G401 (cell line): Measurements from ENCODE around the gene TSPEAR. TPM values are rescaled to one million over a fixed set of nuclear protein-coding genes. Genes with fewer than 3 reads are reported as not detected.

Experiments used
- DNase-seq: peaks from one replicate; pipeline ENCODE4 v3.0.0-alpha.2; 2015; ENCODE audit warnings: low spot score
- in situ Hi-C: cut with HindIII; loops from 2 replicates; pipeline ENCODE4 v1.10.0; 2016; ENCODE audit warnings: low sequenced_read_pairs, mixed read lengths
- total RNA-seq: library from RNA; depleted of rRNA; stranded (reverse); fragments of >200 nt; shearing (Covaris generic); gene quantifications from 2 replicates; pipeline ENCODE4 v1.2.3, GENCODE V29; 2014

Gene TSPEAR
- total RNA-seq, 1 experiment from 2014 or later: not detected

GRCh38 chr21:44724926-44725325 lies 13.6 kb upstream of the TSPEAR start:
- no peak for DNase-seq
- in situ Hi-C loops: no loop called here

GRCh38 chr21:44724196-44724595 lies 12.8 kb upstream of the TSPEAR start:
- no peak for DNase-seq
- in situ Hi-C loops: no loop called here

DNA sequence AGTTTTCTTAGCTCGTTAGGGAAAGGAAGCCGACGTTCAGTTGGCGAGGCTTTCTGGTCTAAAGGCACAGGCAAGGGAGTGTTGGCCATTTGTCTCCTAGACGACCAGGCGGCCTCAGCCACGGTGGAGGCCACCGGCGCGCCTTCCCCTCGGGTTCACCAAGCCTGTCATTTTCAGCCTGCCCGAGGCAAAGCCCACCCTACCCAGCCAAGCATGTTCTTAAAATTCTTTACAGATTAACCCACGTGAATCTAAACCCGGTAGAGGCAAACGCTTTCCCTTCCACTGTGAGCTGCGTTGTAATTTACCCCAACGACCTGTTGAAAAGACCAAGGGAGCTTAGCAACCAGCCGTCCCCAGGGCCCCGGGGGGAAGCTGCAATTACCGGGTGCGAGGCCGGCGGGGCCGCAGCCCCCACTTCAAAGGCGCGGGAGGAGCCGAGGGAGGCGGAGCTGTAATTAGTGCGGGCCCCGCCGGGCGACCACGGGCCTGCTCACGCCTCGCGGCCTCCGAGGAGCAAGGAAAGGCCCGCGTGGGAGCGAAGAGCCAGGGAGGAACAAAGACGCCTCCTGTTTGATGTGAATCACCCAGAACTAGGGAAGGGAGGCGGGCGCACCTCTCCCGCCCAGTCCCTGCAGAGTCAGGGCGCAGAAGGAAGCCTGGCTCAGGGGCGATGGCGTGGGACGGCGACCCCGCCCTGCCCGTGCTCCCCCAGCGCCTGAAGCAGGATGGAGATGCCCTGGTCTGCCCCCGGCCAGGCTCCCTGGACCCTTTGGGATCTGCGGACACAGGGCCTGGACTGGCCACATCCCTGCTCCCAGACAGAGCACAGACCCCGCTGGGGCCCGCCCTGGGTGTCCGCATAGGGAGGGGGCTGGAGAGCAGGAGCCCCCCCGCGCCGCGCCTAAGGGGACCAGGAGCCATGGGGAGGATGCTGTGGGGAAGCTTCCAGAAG lies 12.1 kb upstream of the TSPEAR start:
- in situ Hi-C loops: no loop called here
- DNase-seq: no peak

- in situ Hi-C loops: no loop called here
- no peak for DNase-seq
Observed at GRCh38 chr21:44722731-44723130, 11.4 kb upstream of the TSPEAR start.

- in situ Hi-C loops: no loop called here
- DNase-seq: no peak
Observed at GRCh38 chr21:44720170-44720569, 8.8 kb upstream of the TSPEAR start.

DNA sequence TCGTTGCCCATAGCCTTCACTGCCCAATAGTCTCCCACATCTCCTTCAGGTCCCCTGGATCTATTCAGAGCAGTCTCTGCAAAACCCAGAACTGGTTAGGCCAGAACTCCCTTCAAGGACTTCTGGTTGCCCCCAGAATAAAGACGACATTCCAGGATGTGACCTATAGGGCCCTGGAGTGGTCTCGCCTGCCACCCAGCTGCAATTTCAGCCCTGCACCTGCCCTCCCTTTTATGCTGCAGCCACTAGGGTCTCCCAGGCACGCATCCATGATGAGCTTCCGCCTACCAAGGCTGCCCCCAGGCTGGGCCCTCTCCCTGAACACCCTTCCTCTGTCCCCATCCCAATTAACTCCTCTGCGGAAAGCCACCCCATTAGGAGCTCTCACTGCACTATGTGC lies 7.2 kb upstream of the TSPEAR start:
- in situ Hi-C loops: no loop called here
- no peak for DNase-seq

GRCh38 chr21:44718093-44718492 lies 6.7 kb upstream of the TSPEAR start:
- in situ Hi-C loops: no loop called here

GRCh38 chr21:44716984-44717383 lies 5.6 kb upstream of the TSPEAR start:
- in situ Hi-C loops: no loop called here
- DNase-seq: no peak

More at GRCh38 chr21:44718093-44718492, 6.7 kb upstream of the TSPEAR start:
- no peak for DNase-seq

- in situ Hi-C loops: no loop called here
- no peak for DNase-seq
Observed at GRCh38 chr21:44714905-44715304, 3.5 kb upstream of the TSPEAR start.

DNA sequence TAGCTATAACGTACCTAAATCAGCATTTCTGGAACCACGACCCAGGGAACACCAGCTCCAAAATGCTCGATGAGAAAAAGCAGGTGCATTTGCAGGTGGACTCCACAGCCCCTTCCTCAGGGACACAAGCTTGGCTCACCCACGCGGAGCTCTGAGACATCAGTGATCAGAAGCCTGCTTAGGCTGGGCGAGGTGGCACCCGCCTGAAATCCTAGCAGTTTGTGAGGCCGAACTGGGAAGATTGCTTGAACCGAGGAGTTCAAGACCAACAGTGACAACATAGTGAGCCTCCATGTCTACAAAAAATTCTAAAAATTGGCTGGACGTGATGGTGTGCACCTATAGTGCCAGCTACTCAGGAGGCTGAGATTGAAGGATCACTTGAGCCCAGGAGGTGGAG lies 2.5 kb upstream of the TSPEAR start:
- no peak for DNase-seq
- in situ Hi-C loops: no loop called here

- DNase-seq: no peak
- in situ Hi-C loops: no loop called here
Observed at GRCh38 chr21:44713130-44713529, 1.8 kb upstream of the TSPEAR start.

DNA sequence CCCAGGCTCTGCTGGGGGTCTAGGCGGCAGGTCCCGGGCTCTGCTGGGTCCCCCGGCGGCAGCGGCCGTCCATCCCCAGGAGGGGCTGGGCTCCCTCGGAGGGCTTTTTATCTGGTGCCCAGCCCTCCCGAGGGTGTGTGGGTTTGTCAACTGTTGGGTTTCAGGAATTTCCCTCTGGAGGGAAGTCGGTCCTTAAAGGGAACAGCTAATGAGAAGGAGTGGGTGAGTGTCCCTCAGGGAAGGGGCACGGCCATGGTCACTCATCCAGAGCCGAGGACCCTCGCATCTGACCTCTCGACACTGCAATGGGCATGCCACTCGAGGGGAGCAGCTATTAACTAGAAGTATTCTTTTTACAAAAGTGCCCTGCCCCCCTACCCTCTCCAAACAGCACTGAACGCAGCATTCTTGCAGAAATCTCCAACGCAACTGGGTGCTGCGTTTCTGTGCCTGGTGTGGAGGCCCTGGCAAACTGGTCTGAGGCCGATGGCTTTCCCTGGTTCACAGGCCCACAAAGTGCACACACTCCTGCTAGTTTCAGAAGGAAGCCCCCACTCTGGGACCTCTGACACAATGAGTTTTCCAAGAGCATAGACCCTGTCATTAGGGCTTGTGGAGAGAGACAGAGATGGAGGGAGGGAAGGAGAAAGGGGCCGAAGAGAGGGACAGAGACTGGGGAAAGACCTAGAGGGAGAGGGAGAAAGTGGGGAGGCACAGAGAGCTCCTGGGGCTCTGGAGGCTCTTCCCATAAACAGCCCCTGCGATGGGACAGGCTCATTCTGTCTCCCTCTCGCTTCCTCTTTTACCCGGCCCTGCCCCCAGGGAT lies 1.0 kb upstream of the TSPEAR start:
- in situ Hi-C loops: no loop called here
- DNase-seq: no peak

DNA sequence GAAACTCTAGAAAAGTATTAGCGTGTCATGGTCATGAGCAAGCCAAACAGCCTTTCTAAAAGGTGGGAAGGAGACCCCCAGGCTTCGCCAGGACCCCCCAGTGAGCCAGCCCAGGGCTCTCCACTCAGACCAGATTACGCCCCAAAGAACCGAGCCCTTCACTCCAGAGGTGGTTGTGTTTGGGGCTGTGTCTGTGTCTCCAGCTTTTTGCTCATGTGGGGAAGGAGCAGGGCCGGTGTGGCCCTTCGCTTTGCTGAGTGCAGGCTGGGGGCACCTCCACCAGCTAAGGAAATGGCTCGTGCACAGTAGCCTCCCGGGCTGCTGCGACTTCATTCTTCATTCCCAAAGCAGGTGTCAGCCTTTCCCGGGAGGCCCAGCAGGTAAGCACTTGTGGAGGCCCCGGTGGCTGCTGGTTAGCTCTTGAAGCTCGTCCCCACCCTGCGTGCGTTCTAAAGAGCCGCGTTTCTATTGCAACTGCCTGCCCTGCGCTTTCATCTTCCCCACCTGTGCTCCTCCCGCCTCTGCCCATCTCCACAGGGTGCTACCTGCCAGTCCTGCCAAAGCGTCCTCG lies 531 bp downstream of the TSPEAR start:
- in situ Hi-C loops: no loop called here
- no peak for DNase-seq

DNA sequence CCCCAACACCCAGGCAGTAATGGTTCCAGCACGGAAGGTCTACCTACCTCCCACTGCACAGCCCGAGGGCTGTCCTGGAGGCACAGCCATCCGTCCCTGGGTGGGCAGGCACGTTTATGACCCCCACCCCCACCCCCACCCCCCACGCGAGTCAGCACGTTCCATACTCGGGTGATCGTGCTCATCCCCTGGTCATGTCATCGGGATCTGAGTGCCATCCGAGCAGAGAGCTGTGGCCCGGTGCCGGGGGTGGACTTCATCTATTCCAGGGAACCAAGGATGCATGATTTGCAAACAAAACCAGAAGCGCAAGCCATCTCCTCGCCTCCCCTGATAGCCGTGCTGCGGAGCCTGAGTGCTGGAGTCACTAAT lies 1.1 kb downstream of the TSPEAR start:
- in situ Hi-C loops: no loop called here
- DNase-seq: no peak

DNA sequence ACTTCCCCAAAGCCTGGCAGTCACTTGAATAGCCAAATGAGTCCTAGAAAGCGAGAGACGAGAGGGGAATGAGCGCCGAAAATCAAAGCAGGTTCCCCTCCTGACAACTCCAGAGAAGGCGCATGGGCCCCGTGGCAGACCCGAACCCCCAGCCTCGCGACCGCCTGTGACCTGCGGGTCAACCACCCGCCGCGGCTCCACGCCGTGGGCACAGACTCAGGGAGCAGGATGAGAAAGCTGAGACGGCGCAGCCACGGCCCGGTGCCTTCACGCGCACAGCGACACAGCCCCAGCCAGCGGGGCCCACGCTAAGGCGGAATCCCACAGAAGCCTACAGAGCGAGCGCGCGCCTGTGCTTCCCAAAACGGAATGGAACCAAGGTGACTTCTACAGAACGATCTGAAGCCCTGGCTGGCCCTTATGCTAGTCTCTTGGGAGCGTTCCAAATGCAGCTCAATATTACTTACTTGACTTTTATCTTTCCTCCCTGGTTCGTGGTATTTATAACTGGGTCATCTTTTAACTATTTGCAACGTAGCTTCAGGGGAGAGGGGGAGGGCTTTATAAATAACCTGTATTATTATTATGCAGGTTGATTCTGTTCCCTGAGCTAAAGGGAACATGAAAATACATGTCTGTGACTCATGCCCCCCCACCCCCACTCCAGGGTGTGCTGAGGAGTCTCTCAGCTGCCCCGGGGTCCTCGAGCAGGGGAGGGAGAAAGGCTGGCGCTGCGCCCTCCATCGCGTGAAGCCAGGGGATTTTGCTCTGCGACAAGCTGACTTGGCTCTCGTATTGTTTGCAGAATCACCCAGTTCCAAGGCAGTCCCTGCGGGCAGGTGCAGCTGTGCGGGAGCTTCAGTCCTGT lies 1.7 kb downstream of the TSPEAR start:
- in situ Hi-C loops: no loop called here
- no peak for DNase-seq

GRCh38 chr21:44708866-44709425 lies 2.4 kb downstream of the TSPEAR start:
- in situ Hi-C loops: no loop called here
- DNase-seq: no peak

DNA sequence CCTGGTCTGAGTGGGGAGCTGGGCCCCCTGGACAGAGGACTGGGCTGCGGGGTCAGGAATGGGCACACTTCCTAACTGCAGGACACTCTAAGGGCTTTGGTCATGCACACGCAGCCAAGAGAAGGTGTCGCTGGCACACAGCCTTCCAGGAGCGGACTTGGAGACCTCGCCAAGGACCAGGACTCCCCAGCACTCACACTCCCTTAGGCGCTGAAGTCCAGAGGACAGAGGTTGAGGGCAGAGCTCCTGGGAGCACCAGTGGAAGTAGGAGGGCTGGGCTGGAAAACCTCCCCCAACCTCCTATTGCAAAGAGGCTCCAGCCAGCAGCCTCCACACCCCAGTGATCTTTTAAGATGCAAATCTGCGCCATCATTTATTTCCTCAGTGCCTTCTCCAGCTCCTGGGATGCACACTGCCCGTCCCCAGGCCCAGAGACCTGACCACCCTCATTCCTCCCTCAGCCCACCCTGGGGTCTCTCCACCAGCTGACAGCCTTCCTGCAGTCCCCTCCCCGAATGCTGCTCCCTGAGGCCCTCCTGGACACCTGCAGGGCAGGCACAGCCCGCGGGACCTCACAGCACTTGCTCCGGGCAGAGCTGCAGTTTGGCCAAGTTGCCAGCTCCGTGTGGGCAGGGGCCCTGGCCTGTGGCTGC lies 3.0 kb downstream of the TSPEAR start:
- in situ Hi-C loops: no loop called here
- no peak for DNase-seq
